ENCODE results near the gene CIPC. TPM values are rescaled to one million over a fixed set of nuclear protein-coding genes. Genes with fewer than 3 reads are reported as not detected.

Gene CIPC
- total and polyA plus RNA-seq, 7 donors = 14.8 to 96.1 (median 59.7) TPM

DNA sequence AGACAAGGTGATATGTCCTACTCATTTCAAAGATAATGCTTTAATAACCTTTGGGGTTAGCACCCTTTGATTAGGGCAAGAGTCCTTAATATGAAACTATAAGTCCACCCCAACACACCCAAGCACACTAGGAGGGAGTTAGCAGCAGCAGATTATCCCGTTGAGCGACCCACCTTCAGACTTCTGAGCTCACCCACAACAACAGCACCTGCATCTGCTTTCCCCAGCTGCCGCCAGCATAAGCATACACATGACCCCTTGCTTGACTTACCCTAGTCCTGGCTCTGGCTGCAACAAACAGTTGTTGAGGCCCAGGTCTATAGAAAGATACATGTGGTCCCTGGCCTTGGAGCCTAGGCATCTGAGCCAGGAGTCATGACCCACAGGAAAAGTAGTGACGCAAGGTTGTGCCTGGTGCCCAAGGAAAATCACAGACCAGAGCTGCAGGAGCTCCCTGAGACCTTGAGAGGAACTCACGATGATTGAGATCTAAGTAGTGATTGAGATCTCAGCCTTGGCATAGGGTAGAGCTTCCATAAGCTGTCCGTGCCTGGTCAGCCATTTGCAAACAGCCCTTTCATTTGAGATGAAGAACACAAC is 24.6 kb downstream of the CIPC start:
- Histone ChIP-seq H3K27me3 (peaks cover 0 to 12% (median 0%) of the 10 kb centered on the region in 3 donors), H3K9me3 (no peaks in the 10 kb centered on the region), H3K27ac (peak overlapping the region in 2 of 4 donors; percentile 7 to 15), H3K4me1 (peaks cover 0 to 37% (median 35%) of the 10 kb centered on the region in 4 donors), H3K36me3 (peaks cover 0 to 30% (median 2%) of the 10 kb centered on the region in 4 donors), H3K4me3 (no peak overlapping the region)
- DNase-seq = no peak
- no peak for TF ChIP-seq CTCF (IDR thresholded peaks at IDR 0.05)
- no peak for TF ChIP-seq EP300 (IDR thresholded peaks at IDR 0.05)
- no peak for TF ChIP-seq POLR2AphosphoS5 (IDR thresholded peaks at IDR 0.05)
- no peak for TF ChIP-seq POLR2A (IDR thresholded peaks at IDR 0.05)
- WGBS, 2 donors = 73 to 76% methylated on average over 6 of the region's 6 CpGs
- intact Hi-C loops (cut with DNase I) = no loop called here

DNA sequence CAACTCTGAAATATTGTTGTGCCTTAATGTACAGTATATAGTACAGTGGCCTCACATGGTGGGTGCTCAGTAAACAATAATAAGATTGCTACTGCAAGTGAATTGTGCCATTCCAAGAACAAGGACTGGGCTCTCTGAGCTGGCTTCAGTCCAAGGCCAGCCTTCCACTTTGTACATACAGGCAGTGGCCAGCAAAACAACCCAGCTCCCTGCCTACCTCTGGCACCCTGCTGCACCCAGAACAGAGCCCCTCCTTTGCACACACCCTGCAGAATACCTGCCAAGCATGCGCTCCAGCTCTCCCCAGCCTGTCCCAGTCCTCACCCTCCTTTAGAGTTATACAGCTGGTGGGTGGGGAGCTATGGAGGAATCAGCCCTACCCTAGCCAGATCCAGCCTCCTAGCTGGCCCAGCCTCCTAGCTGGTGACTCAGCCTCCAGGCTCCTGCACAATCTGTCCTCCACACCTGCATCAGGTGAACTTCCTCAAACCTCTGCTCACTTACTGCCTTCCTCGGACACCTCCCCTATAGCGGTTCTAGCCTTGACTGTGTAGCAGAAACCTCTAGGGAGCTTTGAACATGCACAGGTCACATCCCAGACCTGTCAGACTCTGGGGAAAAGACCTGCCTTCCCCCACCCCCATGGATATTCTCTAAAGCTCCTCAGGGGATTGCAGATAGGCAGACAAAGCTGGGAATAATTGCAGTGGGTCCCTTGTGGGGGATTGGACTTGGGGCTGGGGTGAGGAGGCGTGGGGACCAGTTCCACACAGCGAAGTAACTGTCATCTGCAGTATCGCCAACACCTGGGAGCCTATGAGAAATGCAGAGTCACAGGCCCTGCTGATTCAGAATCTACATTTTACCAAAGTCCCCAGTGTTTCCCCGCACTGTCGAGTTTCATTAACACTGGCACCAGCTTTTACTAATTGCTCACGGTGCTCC is 25.6 kb downstream of the CIPC start:
- WGBS, 2 donors = 19 to 56% methylated on average over 9 of the region's 9 CpGs
- DNase-seq = no peak
- TF ChIP-seq EP300 (IDR thresholded peaks at IDR 0.05) = no peak
- peak in 1 of 2 donors; percentile 17 for TF ChIP-seq POLR2A (IDR thresholded peaks at IDR 0.05)
- intact Hi-C loops (cut with DNase I) = loop anchor here (2.0 kb wide), 1 partner anchor 27 kb away; no protein-coding TSS in a partner anchor
- Histone ChIP-seq H3K27me3 (peaks cover 0 to 18% (median 0%) of the 10 kb centered on the region in 3 donors), H3K36me3 (peaks cover 0 to 21% (median 0%) of the 10 kb centered on the region in 4 donors), H3K27ac (peak overlapping the region in 3 of 4 donors; percentile 14 to 51 (median 20)), H3K4me1 (peaks cover 0 to 37% (median 35%) of the 10 kb centered on the region in 4 donors), H3K9me3 (no peaks in the 10 kb centered on the region), H3K4me3 (no peak overlapping the region)

- WGBS, 2 donors = 3 to 6% methylated on average over 73 of the region's 73 CpGs
- no peaks in the 10 kb centered on the region for H3K9me3 ChIP-seq
- H3K36me3 ChIP-seq = peaks cover 0 to 15% (median 0%) of the 10 kb centered on the region in 4 donors
- peak overlapping the region; percentile 14 to 55 (median 33) for H3K27ac ChIP-seq
- H3K4me3 ChIP-seq = peak overlapping the region; percentile 50 to 55 (median 54)
- no peak for DNase-seq
- peaks cover 0 to 20% (median 0%) of the 10 kb centered on the region in 3 donors for H3K27me3 ChIP-seq
- TF ChIP-seq CTCF (IDR thresholded peaks at IDR 0.05) = peak in 2 of 4 experiments; percentile 19 to 78
- TF ChIP-seq EP300 (IDR thresholded peaks at IDR 0.05) = no peak
- peak in 2 of 4 donors; percentile 41 to 55 for TF ChIP-seq POLR2AphosphoS5 (IDR thresholded peaks at IDR 0.05)
- intact Hi-C loops (cut with DNase I) = loop anchor here (2.0 kb wide), 1 partner anchor 28 kb away; no protein-coding TSS in a partner anchor
- H3K4me1 ChIP-seq = peaks cover 0 to 37% (median 35%) of the 10 kb centered on the region in 4 donors
Measured at GRCh38 chr14:77124345-77125280, 26.6 kb downstream of the CIPC start.

DNA sequence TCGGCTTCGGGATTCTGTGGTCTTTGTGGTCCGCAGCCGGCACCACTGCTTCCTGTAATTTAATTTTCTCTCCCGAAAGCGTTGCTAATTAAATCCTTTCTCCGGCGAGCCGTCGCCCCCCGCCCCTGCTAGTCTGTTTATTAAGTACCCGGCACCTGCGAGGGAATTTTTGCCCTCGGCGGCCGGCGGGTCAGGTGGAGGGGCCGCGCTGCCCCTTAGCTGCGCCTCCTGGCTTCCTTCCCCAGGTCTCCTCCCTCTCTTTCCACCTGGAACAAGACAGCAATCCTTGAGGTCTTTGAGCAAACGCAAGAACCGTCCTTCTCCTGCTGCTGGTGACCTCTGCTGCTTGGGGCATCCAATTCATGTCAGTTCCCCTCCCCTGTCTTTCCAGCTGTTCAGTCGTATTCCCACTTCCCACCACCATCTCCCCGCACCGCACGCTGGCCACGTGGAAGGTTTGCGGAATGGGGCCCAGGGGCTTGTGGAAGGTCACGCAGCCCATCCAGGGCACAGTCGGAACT is 27.3 kb downstream of the CIPC start:
- no peak for DNase-seq
- peaks cover 0 to 37% (median 35%) of the 10 kb centered on the region in 4 donors for H3K4me1 ChIP-seq
- H3K4me3 ChIP-seq = peak overlapping the region; percentile 14 to 55 (median 54)
- no peak overlapping the region for H3K27ac ChIP-seq
- peaks cover 0 to 20% (median 0%) of the 10 kb centered on the region in 3 donors for H3K27me3 ChIP-seq
- intact Hi-C loops (cut with DNase I) = loop anchor here (2.0 kb wide), 1 partner anchor 29 kb away; no protein-coding TSS in a partner anchor
- WGBS, 2 donors = 14 to 19% methylated on average over 30 of the region's 30 CpGs
- peaks cover 0 to 9% (median 0%) of the 10 kb centered on the region in 4 donors for H3K36me3 ChIP-seq
- no peak for TF ChIP-seq EP300 (IDR thresholded peaks at IDR 0.05)
- peak in 1 of 4 experiments; percentile 21 for TF ChIP-seq CTCF (IDR thresholded peaks at IDR 0.05)
- H3K9me3 ChIP-seq = no peaks in the 10 kb centered on the region
